HFFc6 (cell line): ENCODE results near the gene SMYD5. TPM values are rescaled to one million over a fixed set of nuclear protein-coding genes. Genes with fewer than 3 reads are reported as not detected.

Source experiments
- DNase-seq: peaks from one replicate; pipeline ENCODE4 v3.0.0-alpha.2; 2018
- H3K27ac Mint-ChIP-seq: 2 replicates; pipeline ENCODE4 v1.8.0; 2020; ENCODE audit warnings: mild to moderate bottlenecking, mixed read lengths
- H3K27me3 Mint-ChIP-seq: 2 replicates; pipeline ENCODE4 v1.8.0; 2021; ENCODE audit warnings: mild to moderate bottlenecking, moderate library complexity, mixed read lengths; ENCODE audit not compliant: insufficient read depth
- H3K36me3 Mint-ChIP-seq: 2 replicates; pipeline ENCODE4 v1.8.0; 2021; ENCODE audit warnings: low read depth, mixed read lengths
- H3K4me1 Mint-ChIP-seq: 2 replicates; pipeline ENCODE4 v1.8.0; 2020; ENCODE audit warnings: low read depth, mixed read lengths
- H3K4me3 Mint-ChIP-seq: 2 replicates; pipeline ENCODE4 v1.8.0; 2020; ENCODE audit warnings: mild to moderate bottlenecking, moderate library complexity, mixed read lengths
- H3K9me3 Mint-ChIP-seq: 2 replicates; pipeline ENCODE4 v1.8.0; 2020; ENCODE audit warnings: mild to moderate bottlenecking, mixed read lengths
- total RNA-seq, 6 experiments: library from RNA; stranded (reverse); fragmentation: NEBNext Ultra II Directional; extraction: Animal tissue kit (Norgen Biotek cat#: 25700); gene quantifications; 2 replicates in 1 of 6; 3 replicates in 5 of 6; pipeline ENCODE4 v1.2.3, GENCODE V29; 2021
- TF ChIP-seq, protein P1 (sequence below): fragments of 200-600 bp; sonication (generic); IDR thresholded peaks from 2 replicates; pipeline ENCODE4 v1.5.0; 2021; ENCODE audit warnings: antibody characterized with exemption, mild to moderate bottlenecking

The SMYD5 gene
- total RNA-seq, 6 experiments from 2014 or later = 19.3 to 27.6 (median 24.4) TPM

DNA sequence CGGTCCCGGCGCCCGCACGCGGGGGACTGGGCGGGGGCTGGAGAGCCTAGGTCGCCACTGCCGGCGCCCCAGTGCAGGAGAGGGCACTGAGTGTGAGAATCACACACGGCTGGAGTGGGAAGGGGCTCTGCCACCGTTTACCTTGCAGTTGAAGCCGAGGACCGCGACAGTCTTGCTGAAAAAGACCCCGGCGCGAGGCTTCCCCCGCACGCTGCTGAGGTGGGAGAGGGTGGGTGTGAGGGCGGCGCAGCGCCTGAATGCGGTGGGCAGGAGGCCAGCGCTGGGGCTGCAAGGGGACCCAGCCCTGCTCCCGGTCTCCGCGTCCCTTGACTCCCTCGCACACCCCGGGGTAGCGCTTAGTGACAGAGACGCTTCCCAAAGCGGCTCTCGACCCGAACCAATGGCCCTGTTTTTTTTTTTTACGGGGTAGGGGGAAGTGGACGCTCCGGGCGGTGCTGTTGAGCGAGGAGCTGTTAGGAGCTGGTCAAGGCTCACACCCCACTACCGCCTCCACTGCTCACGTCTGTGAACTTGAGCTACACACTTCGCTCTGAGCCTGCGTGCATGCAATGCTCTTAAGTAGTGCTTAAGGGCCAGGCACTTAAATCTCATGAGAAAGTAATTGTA, 10.9 kb upstream of the SMYD5 start:
- TF ChIP-seq, protein P1, sequence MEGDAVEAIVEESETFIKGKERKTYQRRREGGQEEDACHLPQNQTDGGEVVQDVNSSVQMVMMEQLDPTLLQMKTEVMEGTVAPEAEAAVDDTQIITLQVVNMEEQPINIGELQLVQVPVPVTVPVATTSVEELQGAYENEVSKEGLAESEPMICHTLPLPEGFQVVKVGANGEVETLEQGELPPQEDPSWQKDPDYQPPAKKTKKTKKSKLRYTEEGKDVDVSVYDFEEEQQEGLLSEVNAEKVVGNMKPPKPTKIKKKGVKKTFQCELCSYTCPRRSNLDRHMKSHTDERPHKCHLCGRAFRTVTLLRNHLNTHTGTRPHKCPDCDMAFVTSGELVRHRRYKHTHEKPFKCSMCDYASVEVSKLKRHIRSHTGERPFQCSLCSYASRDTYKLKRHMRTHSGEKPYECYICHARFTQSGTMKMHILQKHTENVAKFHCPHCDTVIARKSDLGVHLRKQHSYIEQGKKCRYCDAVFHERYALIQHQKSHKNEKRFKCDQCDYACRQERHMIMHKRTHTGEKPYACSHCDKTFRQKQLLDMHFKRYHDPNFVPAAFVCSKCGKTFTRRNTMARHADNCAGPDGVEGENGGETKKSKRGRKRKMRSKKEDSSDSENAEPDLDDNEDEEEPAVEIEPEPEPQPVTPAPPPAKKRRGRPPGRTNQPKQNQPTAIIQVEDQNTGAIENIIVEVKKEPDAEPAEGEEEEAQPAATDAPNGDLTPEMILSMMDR = no peak
- no peak overlapping the region for H3K27ac Mint-ChIP-seq
- DNase-seq = no peak
- H3K4me1 Mint-ChIP-seq = no peaks in the 10 kb centered on the region
- no peaks in the 10 kb centered on the region for H3K36me3 Mint-ChIP-seq
- no peaks in the 10 kb centered on the region for H3K9me3 Mint-ChIP-seq
- H3K4me3 Mint-ChIP-seq = no peak overlapping the region
- H3K27me3 Mint-ChIP-seq = peaks cover 38% of the 10 kb centered on the region

DNA sequence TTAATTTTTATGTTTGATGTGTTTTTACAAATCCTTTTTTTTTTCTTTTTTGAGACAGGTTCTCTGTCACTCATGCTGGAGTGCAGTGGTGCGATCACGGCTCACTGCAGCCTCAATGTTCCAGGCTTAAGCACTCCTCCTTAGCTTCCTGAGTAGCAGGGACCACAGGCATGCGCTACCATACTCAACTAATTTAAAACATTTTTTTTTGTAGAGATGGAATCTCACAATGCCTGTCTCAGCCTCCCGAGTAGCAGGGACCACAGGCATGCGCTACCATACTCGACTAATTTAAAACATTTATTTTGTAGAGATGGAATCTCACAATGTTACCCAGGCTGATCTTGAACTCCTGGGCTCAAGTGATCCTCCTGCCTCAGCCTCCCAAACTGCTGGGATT, 8.4 kb upstream of the SMYD5 start:
- Mint-ChIP-seq H3K27me3 (peaks cover 40% of the 10 kb centered on the region), H3K4me3 (no peak overlapping the region), H3K36me3 (no peaks in the 10 kb centered on the region), H3K4me1 (no peaks in the 10 kb centered on the region), H3K27ac (no peak overlapping the region), H3K9me3 (no peaks in the 10 kb centered on the region)
- DNase-seq = no peak
- TF ChIP-seq, protein P1 = no peak

DNA sequence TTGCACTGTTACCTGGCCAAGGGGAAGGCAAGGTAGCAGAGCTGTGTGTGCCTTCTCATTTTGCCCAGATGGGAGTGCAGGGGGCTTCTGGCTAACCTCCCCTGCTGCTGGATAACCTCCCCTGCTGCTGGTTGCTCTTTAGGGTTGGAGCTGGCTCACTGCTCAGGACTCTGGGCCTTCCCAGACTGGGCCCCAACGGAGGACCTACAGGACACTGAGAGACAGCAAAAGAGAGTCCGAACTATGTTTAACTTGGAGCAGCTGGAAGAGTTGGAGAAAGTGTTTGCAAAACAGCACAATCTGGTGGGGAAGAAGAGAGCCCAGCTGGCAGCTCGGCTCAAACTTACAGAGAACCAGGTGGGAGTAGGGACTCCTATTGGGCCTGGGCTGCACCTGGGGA, 5.8 kb upstream of the SMYD5 start:
- no peaks in the 10 kb centered on the region for H3K36me3 Mint-ChIP-seq
- DNase-seq = no peak
- H3K27ac Mint-ChIP-seq = no peak overlapping the region
- TF ChIP-seq, protein P1 = no peak
- H3K4me1 Mint-ChIP-seq = peaks cover 8% of the 10 kb centered on the region; the same call in 1 of the 2 replicates
- H3K9me3 Mint-ChIP-seq = no peaks in the 10 kb centered on the region
- H3K4me3 Mint-ChIP-seq = no peak overlapping the region
- H3K27me3 Mint-ChIP-seq = peaks cover 33% of the 10 kb centered on the region

DNA sequence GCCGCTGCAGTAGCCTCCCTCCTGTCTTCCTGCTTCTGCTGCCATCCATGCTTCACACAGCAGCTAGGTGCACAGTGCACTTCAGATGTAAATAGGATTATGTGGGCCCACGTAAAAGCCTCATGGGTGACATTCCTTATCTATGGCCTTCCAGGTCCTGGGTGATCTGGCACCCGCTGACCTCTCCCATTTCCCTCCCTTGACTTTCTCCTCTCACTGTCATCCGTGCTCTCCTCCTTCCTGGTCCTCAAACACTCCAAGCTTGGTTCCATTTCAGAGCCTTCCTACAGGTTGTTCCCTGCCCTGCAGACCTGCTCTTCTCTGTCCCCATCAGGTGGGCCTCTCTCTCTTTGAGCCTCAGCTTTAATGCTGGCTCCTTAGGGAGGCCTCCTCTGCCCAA, 4.0 kb upstream of the SMYD5 start:
- Mint-ChIP-seq H3K9me3 (no peaks in the 10 kb centered on the region), H3K27me3 (peaks cover 19% of the 10 kb centered on the region), H3K4me3 (no peak overlapping the region), H3K4me1 (peaks cover 21% of the 10 kb centered on the region), H3K36me3 (no peaks in the 10 kb centered on the region), H3K27ac (no peak overlapping the region)
- TF ChIP-seq, protein P1 = no peak
- DNase-seq = no peak

DNA sequence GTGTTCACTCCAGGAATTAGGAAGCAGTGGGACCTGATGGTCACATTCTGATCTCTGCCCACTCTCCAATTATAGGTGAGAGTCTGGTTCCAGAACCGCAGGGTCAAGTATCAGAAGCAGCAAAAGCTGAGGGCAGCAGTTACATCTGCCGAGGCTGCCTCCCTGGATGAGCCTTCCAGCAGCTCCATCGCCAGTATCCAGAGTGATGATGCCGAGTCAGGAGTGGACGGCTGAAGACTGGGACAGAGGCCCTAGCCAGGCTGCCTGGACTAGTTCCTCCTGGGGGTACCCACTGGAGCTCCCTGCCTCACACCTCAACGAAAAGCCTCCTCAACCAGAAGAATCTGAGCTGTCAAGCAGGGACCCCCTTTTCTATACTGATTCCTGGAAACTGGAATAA, 3.3 kb upstream of the SMYD5 start:
- Mint-ChIP-seq H3K27me3 (peaks cover 17% of the 10 kb centered on the region), H3K4me3 (no peak overlapping the region), H3K4me1 (peaks cover 28% of the 10 kb centered on the region), H3K9me3 (no peaks in the 10 kb centered on the region), H3K27ac (no peak overlapping the region), H3K36me3 (no peaks in the 10 kb centered on the region)
- TF ChIP-seq, protein P1 = no peak
- DNase-seq = no peak

DNA sequence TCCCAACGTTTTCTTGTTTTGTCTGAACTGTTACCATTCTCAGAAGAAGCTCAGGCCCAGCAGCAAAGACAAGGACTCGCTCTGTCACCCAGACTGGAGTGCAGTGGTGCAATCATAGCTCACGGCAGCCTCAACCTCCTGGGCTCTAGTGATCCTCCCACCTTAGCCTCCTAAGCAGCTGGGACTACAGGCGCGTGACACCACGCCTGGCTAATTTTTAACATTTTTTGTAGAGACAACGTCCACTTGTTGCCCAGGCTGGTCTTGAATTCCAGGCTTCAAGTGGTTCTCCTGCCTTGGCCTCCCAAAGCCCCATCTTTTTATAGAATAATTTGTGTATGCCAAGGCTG, 2.0 kb upstream of the SMYD5 start:
- Mint-ChIP-seq H3K4me3 (no peak overlapping the region), H3K27me3 (peaks cover 17% of the 10 kb centered on the region)
- no peak for DNase-seq

More for the DNA sequence above, 2.0 kb upstream of the SMYD5 start:
- H3K36me3 Mint-ChIP-seq = no peaks in the 10 kb centered on the region
- peaks cover 33% of the 10 kb centered on the region for H3K4me1 Mint-ChIP-seq
- no peaks in the 10 kb centered on the region for H3K9me3 Mint-ChIP-seq
- TF ChIP-seq, protein P1 = no peak
- H3K27ac Mint-ChIP-seq = peak overlapping the region; percentile 39; the same call in 1 of the 2 replicates
